RWPE2 (cell line): ENCODE results near the gene TMEM145.
A peak's percentile ranks its signal among the peaks of the same experiment; 100 is the strongest.

Experiments used
- ATAC-seq: fragments of 200-7000 bp; cut with Tn5 transposase; 3 replicates; pipeline ENCODE4 v1.9.1; 2021; ENCODE audit warnings: low read depth
- DNase-seq: peaks from one replicate; pipeline ENCODE4 v3.0.0-alpha.2; 2020; ENCODE audit warnings: low spot score
- H3K27ac ChIP-seq: fragments of 450-650 bp; 2 replicates; pipeline ENCODE4 v1.5.1; 2017; ENCODE audit warnings: mild to moderate bottlenecking; ENCODE audit not compliant: poor library complexity, severe bottlenecking
- H3K27me3 ChIP-seq: fragments of 250-450 bp; sonication (Bioruptor Pico); 2 replicates; pipeline ENCODE4 v1.5.1; 2021; ENCODE audit warnings: mild to moderate bottlenecking, moderate library complexity; ENCODE audit not compliant: insufficient read depth, poor library complexity, severe bottlenecking
- H3K36me3 ChIP-seq: fragments of 250-450 bp; sonication (Bioruptor Pico); 2 replicates; pipeline ENCODE4 v1.5.1; 2020; ENCODE audit warnings: low read depth, mild to moderate bottlenecking, moderate library complexity
- H3K4me1 ChIP-seq: fragments of 250-450 bp; sonication (Bioruptor Pico); 2 replicates; pipeline ENCODE4 v1.5.1; 2021; ENCODE audit warnings: mild to moderate bottlenecking, moderate library complexity; ENCODE audit not compliant: insufficient read depth, poor library complexity, severe bottlenecking
- H3K4me3 ChIP-seq: fragments of 250-450 bp; sonication (Bioruptor Pico); 2 replicates; pipeline ENCODE4 v1.5.1; 2021; ENCODE audit warnings: mild to moderate bottlenecking, moderate library complexity; ENCODE audit not compliant: severe bottlenecking
- H3K9me3 ChIP-seq: fragments of 250-450 bp; sonication (Bioruptor Pico); 2 replicates; pipeline ENCODE4 v1.5.1; 2021; ENCODE audit warnings: mild to moderate bottlenecking, moderate library complexity; ENCODE audit not compliant: severe bottlenecking
- TF ChIP-seq, protein P1 (sequence below): fragments of 450-650 bp; IDR thresholded peaks from one replicate; pipeline ENCODE4 v1.5.1; 2017; ENCODE audit warnings: mild to moderate bottlenecking, moderate library complexity; ENCODE audit not compliant: poor library complexity, severe bottlenecking

The TMEM145 gene

DNA sequence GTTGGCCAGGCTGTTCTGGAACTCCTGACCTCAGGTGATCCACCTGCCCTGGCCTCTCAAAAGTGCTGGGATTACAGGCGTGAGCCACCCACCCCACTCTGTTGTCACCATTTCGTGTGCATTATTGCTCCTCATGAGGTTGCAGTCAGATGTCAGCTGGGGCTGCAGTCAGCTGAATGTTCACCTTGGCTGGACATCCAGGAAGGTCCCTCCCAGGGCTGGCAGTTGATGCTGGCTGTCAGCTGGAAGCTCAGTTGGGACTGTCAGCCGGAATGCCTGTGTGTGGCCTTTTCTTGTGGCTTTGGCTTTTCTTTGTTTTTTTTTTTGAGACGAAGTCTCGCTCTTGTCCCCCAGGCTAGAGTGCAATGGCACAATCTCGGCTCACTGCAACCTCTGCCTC is 18.9 kb downstream of the TMEM145 start:
- Histone ChIP-seq H3K4me3 (no peak overlapping the region), H3K9me3 (no peaks in the 10 kb centered on the region), H3K27ac (no peak overlapping the region), H3K4me1 (peaks cover under 1% of the 10 kb centered on the region), H3K36me3 (no peaks in the 10 kb centered on the region), H3K27me3 (no peaks in the 10 kb centered on the region)
- DNase-seq (no peak), ATAC-seq (no peak)
- TF ChIP-seq, protein P1, sequence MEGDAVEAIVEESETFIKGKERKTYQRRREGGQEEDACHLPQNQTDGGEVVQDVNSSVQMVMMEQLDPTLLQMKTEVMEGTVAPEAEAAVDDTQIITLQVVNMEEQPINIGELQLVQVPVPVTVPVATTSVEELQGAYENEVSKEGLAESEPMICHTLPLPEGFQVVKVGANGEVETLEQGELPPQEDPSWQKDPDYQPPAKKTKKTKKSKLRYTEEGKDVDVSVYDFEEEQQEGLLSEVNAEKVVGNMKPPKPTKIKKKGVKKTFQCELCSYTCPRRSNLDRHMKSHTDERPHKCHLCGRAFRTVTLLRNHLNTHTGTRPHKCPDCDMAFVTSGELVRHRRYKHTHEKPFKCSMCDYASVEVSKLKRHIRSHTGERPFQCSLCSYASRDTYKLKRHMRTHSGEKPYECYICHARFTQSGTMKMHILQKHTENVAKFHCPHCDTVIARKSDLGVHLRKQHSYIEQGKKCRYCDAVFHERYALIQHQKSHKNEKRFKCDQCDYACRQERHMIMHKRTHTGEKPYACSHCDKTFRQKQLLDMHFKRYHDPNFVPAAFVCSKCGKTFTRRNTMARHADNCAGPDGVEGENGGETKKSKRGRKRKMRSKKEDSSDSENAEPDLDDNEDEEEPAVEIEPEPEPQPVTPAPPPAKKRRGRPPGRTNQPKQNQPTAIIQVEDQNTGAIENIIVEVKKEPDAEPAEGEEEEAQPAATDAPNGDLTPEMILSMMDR = no peak

DNA sequence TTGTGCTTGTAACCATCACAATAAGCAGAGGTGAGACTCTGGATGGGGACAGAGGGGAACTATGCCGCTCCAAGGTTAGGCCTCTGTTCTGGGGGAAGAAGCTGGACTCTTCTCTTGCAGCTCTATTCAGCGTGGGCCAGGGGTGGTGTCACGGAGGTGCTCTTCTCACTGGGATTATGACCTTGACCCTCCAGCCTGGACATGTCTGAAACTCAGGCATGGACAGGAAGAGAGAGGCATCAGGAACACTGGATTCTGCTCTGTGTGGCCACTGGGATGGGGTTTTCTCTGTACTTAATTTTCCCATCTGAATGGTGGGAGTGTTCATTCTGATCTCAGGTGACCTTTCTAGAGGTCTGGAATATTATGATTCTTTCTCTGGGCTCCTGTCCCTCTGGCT is 19.9 kb downstream of the TMEM145 start:
- H3K27me3 ChIP-seq = no peaks in the 10 kb centered on the region
- ATAC-seq = no peak
- H3K4me1 ChIP-seq = no peaks in the 10 kb centered on the region
- H3K4me3 ChIP-seq = no peak overlapping the region
- no peaks in the 10 kb centered on the region for H3K9me3 ChIP-seq
- TF ChIP-seq, protein P1 = no peak
- H3K27ac ChIP-seq = no peak overlapping the region
- no peak for DNase-seq
- H3K36me3 ChIP-seq = no peaks in the 10 kb centered on the region

DNA sequence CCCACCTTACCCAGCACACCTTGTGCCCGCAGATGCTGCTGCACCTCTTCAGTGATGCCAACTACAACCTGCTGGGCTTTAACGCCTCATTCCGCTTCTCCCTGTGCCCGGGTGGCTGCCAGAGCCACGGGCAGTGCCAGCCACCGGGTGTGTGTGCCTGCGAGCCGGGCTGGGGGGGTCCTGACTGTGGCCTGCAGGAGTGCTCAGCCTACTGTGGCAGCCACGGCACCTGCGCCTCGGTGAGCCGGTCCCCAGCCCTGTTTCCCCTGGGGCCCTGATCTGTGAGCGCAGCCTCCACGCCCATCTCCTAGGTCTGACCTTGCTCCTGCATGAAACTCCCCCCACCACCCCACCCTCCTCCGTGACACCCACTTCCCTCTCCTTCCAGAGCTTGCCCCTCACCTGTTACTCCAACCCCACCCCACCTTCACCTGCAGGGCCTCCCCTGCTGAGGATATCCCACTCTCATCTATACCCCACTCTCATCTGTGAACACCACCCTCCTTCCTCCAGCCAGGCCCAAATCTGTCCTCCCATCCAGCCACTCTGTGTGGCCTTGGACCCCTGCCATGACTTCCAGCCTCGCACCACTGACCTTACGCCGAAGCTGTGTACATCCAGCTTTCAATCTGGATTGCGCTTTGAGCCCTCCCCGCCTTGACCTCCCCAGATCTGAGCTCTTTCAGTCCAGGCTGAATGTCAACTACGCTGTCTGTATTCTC is 21.0 kb downstream of the TMEM145 start:
- Histone ChIP-seq H3K4me1 (no peaks in the 10 kb centered on the region), H3K9me3 (no peaks in the 10 kb centered on the region), H3K4me3 (no peak overlapping the region), H3K27ac (no peak overlapping the region), H3K36me3 (no peaks in the 10 kb centered on the region), H3K27me3 (no peaks in the 10 kb centered on the region)
- ATAC-seq = no peak
- peak; percentile 54 for DNase-seq
- TF ChIP-seq, protein P1 = no peak

DNA sequence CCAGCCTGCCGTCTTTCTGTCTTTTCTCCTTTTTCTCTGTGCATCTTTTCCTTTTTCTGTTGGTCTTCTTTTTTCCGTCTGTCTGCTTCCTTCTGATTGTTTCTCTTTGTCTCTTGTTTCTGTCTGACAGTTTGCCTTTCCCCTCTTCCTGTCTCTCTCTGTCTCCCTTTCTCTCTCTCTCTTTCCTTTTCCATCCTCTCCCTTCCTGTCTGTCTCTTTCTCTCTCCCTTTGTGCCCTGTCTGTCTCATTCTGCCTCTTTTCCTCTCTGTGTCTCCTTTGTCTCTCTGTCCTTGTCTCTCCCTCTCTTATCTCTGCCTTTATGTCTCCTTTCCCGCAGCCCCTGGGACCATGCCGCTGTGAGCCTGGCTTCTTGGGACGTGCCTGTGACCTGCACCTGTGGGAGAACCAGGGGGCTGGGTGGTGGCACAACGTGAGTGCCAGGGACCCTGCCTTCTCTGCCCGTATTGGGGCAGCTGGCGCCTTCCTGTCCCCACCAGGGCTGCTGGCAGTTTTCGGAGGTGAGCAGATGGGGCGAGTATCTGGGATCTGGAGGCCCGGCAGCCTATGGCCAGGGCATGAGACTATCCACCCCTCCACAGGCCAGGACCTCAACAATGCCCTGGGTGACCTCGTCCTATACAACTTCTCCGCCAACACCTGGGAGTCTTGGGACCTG is 21.7 kb downstream of the TMEM145 start:
- Histone ChIP-seq H3K36me3 (peaks cover 5% of the 10 kb centered on the region), H3K4me1 (no peaks in the 10 kb centered on the region), H3K27me3 (no peaks in the 10 kb centered on the region), H3K4me3 (no peak overlapping the region), H3K27ac (no peak overlapping the region), H3K9me3 (no peaks in the 10 kb centered on the region)
- TF ChIP-seq, protein P1 = no peak
- no peak for DNase-seq
- no peak for ATAC-seq

DNA sequence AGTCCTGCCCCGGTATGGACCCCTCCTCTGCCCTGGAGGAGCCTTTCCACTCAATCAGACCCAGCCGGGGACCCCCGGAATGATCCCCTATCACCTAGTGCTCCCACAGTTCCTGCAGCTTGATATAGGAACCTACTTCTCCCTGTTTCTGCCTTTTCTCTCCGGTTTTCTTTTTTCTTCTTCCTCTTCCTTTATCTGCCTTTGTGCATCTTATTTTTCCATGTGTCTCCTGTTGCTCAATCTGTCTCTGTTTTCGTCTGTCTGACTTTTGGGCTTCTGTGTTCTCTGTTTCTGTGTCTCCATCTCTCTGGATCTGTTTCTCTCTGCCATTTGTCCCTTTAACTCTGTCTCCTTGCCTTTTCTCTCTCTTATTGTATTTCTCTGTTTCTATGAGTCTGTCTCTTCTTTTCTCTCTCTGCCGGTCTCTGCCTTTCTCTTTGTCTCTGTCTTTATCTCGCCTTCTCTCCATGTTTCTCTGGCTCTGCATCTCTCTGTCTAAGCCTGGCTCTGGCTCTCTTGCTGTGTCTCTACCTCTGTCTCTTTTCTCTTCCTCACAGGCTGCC is 22.3 kb downstream of the TMEM145 start:
- no peaks in the 10 kb centered on the region for H3K27me3 ChIP-seq
- TF ChIP-seq, protein P1 = no peak
- H3K36me3 ChIP-seq = peaks cover 8% of the 10 kb centered on the region
- DNase-seq (no peak), ATAC-seq (no peak)
- no peaks in the 10 kb centered on the region for H3K4me1 ChIP-seq
- H3K4me3 ChIP-seq = no peak overlapping the region
- H3K9me3 ChIP-seq = no peaks in the 10 kb centered on the region
- H3K27ac ChIP-seq = no peak overlapping the region
